NCI-H446 treated with DMSO at 0.1 percent for 48 hours (cell line): ENCODE results near the gene RPL15.
"Not testable (repeated sequence)": the region's sequence is repeated elsewhere in the genome, so short reads cannot be mapped to it uniquely, and the experiment has no call there.

ENCODE experiments used
- DNase-seq: peaks from one replicate; lab custom pipeline; 2025; lab: John Stamatoyannopoulos, UW

Gene RPL15

GRCh38 chr3:23916886-23917678 is at the start of gene RPL15, which contains the start of gene NKIRAS1:
TSS of gene RPL15 (plus strand) at chr3:23917132. CDS start at chr3:23917860, 728 bp downstream.
TSS of gene NKIRAS1 (minus strand) at chr3:23916990. CDS start at chr3:23910904, 6,086 bp downstream.
- DNase-seq, result peak; percentile 89

DNA sequence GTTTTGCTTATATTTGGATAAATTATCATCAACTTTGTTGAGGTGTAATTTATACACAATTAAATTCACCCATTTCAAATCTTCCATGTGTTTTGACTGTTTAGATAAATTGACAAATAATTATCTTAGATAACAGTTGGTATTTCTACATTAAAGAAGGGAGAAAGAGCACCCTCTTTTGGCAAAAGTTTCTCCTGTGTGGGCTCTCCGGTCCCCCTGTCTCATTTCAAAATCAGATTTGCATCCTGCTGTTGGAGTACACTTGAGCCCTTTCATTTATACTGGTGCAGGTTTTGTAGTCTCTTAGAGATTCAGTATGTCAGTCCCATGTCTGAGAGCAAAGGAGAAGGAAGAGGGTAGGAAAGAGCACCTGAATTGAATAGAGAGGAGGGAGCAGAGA is 49.5 kb upstream of the RPL15 start:
- no peak for DNase-seq

- no peak for DNase-seq
Measured at GRCh38 chr3:23867838-23868237, 49.1 kb upstream of the RPL15 start.

DNA sequence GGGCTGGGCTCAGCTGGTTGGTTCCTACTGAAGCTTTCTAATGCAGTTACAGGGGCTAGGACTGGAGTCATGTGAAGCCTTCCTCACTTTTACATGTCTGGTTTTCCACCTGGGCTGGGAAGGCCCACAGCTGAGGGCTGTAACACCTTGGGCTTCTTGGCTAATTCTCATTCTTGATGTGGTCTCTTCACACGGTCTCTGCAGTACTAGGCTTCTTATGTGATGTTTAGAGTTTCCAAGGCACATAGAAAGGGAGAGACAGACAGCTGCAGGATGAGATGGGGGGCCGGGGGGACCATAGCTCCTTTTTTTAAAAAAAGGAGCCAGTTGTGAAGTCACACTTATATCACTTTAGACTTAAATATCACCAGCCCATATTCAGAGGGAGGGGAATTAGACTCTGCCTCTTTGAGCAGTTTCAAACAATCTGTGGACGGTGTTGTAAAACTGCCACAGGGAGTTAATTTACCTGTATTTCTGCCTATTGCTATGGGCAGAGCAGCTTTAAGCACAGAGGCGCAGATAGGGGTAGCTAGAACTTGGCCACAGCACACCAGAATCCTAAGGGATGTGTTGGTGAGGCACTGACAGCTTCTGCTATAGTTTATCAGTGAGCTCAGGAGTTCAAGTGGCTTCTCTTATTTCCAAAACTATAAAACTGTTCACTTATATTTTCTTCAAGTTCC is 46.8 kb upstream of the RPL15 start:
- no peak for DNase-seq

GRCh38 chr3:23870663-23871043 is 46.3 kb upstream of the RPL15 start:
- DNase-seq, result not testable (repeated sequence)

DNA sequence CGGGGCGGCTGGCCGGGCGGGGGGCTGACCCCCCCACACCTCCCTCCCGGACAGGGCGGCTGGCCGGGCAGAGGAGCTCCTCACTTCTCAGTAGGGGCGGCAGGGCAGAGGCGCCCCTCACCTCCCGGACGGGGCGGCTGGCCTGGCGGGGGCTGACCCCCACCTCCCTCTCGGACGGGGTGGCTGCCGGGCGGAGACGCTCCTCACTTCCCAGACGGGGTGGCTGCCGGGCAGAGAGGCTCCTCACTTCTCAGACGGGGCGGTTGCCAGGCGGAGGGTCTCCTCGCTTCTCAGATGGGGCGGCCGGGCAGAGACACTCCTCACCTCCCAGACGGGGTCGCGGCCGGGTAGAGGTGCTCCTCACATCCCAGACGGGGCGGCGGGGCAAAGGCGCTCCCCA is 45.6 kb upstream of the RPL15 start:
- not testable (repeated sequence) for DNase-seq

DNA sequence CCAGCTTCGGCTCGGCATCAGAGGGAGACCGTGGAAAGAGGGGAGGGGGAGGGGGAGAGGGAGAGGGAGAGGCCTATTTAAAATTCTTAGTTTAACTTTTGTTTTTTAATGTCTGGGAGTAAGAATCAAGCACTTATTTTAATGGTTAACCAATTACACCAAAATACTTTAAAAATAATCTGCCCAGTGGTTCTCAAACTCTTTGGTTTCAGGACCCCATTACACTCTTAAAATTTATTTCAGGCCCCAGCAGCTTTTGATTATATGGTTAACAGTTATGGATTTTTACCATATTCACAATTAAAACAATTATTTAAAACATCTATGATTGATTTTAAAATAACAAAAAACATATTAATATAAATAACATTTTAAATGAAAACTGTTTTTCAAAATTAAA is 44.6 kb upstream of the RPL15 start:
- no peak for DNase-seq

DNA sequence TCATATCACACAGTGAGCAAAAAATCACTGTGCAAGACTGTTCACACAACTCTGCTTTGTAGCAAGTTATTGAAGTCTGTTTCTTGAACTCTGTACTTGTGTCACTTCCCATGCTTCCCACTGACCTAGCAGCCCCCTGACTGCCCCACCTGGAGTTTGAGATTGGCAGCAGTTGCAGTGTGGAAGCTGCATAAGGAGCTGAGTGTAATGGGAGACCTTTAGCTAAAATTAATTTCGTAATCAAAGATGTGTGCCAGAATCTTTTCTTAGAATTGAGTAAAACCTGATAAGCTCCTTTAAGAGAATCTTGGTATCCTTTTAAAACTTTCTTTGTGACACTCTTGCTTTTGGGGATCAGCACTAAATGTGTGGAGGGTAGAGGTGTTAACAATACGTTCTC is 43.0 kb upstream of the RPL15 start:
- no peak for DNase-seq

GRCh38 chr3:23874359-23875112 is 42.4 kb upstream of the RPL15 start:
- DNase-seq, result no peak

GRCh38 chr3:23875113-23875725 is 41.7 kb upstream of the RPL15 start:
- DNase-seq, result no peak

DNA sequence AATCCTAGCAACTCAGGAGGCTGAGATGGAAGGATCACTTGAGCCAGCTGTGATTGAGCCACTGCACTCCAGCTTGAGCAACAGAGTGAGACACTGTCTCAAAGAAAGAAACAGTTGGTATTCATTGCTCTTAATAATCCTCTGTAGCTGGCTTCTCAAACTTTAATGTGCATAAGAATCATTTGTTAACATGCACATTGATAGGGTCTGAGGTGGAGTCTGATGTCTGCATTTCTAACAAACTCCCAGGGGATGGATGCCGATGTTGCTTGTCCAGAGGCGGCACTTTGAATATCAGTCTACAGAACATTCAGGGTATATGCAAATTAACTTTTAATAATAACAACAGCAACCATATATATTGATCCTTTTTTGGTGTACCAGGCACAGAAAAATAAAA is 40.0 kb upstream of the RPL15 start:
- DNase-seq, result no peak

- DNase-seq, result no peak
Measured at GRCh38 chr3:23877329-23877980, 39.5 kb upstream of the RPL15 start.

GRCh38 chr3:23879485-23879884 is 37.4 kb upstream of the RPL15 start:
- DNase-seq, result no peak

GRCh38 chr3:23880703-23881339 is 36.1 kb upstream of the RPL15 start:
- DNase-seq, result no peak

DNA sequence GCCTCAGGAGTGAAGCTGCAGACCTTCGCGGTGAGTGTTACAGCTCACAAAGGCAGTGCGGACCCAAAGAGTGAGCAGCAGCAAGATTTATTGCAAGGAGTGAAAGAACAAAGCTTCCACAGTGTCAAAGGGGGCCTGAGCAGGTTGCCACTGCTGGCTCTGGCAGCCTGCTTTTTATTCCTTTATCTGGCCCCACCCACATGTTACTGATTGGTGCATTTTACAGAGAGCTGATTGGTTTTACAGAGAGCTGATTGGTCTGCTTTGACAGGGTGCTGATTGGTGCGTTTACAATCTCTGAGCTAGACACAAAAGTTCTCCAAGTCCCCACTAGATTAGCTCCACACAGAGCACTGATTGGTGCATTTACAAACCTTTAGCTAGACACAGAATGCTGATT is 34.9 kb upstream of the RPL15 start:
- not testable (repeated sequence) for DNase-seq

DNA sequence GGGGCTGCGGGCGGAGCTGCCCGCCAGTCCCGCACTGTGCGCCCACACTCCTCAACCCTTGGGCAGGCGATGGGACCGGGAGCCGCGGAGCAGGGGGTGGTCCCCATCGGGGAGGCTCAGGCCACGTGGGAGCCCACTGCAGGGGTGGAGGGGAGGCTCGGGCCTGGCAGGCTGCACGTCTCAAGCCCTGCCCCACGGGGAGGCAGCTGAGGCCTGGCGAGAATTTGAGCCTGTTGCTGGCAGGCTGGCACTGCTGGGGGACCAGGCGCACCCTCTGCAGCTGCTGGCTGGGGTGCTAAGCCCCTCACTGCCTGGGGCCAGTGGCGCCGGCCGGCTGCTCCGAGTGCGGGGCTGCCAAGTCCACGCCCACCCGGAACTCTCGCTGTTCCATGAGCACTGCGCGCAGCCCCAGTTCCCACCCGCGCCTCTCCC is 34.4 kb upstream of the RPL15 start:
- DNase-seq, result no peak

- DNase-seq, result no peak
Measured at GRCh38 chr3:23884481-23884880, 32.5 kb upstream of the RPL15 start.

DNA sequence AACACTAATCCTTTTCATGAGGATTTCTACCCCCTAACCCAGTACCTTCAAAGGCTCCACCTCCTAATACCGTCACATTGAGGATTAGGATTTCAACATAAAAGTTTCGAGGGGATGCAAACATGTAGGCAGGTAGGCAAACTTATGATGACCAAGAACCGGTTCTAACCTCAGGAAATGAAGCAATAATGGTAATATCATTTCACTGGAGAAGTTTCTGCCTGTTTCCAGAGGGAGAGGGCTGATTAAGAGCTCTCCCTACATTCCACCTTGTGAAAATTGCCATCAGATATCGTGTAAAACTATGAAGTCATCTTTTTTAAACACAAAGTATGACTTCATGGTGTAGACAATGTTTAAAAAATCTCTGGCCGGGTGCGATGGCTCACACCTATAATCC is 31.7 kb upstream of the RPL15 start:
- DNase-seq, result no peak

- no peak for DNase-seq
Measured at GRCh38 chr3:23886311-23886710, 30.6 kb upstream of the RPL15 start.

- no peak for DNase-seq
Measured at GRCh38 chr3:23888617-23889228, 28.2 kb upstream of the RPL15 start.

DNA sequence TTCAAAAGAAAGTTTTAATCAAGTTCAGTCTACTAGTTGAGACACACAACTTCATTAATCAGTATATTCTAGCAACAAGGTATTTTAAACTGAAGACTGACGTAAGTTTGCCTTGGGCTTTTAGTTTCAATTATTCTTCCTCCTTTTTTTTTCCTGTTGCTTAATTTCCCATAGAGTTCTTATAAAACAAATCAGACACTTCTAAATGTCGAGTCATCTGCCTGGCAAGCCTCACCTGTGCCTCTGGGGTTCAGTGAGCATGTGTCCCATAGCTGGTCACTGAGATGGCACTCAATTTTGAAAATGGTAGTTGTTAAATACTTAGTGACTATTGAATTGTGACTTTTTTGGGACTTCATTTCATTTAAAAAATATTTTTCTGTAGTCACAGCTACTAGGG is 27.5 kb upstream of the RPL15 start:
- no peak for DNase-seq
